CD4-positive, alpha-beta T cell treated with Interleukin-17A for 1 hour (primary cell): Measurements from ENCODE around the gene METTL17.
"Not testable (repeated sequence)": the region's sequence is repeated elsewhere in the genome, so short reads cannot be mapped to it uniquely, and the experiment has no call there.

Experiments used
- DNase-seq: peaks from one replicate; pipeline ENCODE4 v3.0.0-alpha.2; 2020

The METTL17 gene

DNA sequence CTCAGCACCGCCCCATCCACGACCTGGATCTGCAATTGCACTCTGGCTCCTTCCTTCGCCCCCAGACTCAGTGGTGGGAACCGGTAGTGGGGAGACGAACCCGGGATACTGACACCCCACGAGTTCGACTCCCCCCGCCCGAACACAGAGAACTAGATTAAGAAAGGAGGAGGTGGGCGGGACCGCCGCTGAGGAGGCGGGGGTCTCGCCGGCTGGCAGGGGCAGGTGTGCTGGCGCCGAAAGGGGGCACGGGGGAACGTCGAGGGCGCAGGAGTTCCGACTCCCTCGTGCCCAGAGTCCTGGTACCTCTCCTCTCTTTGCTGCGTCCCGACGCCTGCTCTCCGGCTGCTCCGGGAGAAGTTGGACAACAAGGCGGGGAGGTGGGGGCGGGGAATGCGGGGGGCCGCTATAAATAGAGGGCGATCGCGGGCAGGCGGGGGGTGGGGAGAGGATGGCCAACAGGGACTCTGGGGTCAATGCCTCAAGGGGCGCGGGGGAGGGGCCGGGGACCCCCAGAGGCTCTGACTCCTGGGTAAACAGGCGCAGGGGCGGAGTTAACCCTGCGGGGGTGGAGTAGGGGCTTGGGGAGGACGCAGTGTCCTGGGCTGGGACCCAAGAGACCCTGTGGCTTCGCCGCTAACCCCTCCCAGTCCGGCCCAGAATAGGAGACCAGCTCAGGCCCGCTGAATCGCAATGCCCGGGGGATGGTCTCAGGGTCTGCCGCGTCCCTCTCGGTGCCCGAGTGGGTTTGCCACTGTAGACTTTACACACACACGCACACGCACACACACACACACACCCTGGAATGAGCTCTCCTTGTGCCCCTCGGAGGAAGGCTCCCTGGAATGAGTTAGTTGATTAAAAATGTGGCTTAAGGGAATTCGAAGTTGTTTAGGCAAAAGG lies 35.8 kb downstream of the METTL17 start:
- no peak for DNase-seq

DNA sequence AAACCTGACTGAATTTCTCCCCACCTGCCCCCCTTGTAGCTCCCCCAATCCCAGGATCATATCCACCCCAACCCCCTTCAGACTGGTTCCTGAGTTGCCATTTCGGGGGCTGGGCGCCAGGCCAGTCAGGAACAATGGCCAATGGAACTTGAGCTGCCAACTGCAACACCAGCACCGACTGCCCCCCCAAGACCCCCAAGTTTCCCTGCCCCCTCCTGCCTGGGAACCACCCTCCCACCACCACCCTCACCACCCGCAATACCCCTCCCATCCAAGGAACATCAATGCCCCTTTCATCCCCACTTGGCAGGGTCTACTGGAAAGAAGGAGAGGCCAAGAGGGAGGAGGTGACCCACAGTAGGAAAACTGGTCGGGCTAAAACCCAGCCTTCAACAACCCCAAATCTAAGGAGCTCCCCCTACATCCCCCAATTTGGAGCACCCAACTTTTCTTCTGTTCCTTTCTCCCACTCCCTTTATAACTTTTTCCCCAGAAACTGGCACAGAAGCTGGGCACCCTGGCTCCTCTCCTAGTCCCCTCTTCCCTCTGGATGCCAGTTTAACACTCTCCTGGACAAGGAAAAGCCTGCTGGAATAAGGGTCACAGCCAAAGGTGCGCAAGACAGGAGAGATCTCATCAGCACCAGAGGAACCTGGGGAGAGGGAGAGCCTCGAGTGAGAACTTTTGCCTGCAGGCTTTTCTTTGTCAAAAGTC lies 36.7 kb downstream of the METTL17 start:
- DNase-seq: no peak

DNA sequence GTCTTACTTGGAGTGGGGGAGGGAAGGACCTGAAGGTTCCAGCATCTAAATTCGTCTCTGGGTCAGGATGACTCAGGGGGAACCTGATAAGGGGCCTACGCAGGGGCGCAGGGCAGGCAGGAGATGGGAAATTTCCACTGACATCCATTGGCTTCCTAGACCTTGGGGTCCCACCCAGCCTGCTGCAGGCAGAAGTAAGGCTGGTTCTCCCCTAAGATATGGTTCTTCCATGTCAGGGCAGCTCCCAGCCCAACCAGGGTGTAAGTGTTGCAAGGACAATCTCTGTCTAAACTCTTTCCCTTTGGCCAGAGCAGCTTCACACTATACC lies 37.2 kb downstream of the METTL17 start:
- DNase-seq: no peak

DNA sequence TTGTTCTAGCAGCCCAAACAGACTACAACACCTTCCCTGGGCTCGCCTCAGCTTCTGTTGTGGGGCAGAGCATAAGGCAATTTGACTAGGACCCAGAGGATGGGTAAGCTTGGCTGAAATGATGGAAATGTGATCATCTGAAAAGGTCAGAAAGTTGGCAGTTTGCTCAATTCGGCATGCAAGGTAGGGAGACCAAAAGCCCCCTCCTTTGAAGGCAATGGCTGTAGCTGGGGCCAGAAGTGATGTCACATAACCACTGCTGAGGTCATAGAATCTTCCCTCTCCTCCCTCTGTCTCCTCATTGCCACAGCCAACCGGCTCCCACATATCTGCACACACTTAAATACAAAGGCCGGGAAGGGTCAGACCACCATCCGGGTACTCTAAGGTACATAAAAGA lies 40.1 kb downstream of the METTL17 start, which contains the start of gene TPPP2:
TPPP2 (plus strand) TSS at position 301 of the 400 bp plus-strand sequence. CDS start 365 bp downstream, outside the sequence.
- DNase-seq: no peak

DNA sequence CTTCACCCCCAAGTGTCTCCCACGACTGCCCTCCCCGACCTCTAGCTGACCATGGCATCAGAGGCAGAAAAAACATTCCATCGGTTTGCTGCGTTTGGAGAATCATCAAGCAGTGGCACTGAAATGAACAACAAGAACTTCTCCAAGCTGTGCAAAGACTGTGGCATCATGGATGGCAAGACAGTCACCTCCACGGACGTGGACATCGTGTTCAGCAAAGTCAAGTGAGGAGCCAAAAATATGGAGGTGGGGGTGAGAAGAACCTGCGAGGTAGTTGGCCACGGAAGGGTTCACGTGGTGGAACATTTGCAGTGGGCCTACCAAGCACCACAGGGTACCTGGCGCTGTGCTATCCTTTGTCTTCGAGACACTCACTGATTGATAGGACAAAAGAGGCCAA lies 40.8 kb downstream of the METTL17 start:
- DNase-seq: no peak

DNA sequence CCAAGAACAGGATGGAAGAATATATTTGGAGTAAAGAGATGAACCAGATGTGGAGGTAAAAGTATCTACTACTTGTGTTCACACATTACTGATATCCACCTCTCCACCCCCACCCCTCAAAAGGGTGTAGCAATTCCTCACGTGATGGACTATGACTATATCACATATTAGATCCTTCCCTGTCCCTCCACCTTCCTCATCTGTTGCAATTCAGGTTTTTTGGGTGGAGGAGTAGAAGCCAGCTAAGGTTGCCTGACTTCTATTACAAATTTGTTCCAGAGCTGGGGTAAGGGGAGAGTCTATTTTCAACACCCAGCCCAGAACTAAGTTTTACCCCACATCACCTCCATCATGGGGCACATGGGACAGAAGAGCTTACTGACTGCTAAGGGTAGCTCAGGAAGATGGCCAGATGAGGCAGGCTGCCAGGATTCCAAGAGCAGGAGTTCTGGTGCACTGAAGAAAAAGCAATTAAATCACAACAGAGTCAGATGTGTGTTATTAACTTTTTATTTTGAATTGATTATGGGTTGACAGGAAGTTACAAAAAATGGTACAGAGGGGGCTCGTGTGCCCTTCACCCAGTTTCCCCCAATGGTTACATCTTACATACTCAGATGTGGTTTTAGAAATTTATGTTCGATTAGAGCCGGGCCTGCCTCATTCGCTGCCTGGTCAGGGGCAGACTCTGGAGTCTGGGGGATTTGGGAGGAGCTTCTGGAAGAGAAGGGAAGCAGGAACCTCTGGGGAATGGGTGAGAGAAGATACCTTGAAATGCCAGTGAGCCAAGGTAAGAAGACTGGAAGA lies 42.7 kb downstream of the METTL17 start:
- DNase-seq: no peak

DNA sequence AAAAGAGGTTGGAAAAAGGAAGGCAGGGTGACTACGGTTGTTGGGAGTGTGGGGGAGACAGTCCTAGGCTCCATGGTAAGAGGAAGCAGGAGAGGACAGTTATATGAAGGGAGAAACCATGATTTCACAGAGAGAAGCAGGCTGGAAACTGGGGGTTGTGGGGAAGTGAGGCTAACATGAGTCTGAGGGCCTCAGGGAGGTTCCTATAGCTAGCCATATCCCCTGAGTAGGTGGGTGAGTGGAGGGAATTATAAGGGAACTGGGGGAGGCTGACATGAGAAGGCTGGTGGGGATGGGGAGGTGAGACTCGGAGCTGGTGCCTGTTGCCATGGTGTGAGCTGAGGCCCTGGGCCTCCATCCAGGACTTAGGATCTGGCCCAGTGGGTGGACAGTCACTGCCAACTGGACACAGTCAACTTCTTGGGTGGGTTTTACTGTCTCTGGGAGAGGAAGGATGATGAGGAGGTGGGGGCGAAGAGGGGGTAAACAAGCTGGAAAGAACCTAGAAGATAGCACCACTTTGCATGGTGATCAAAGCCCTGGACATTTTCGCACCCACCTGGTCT lies 43.4 kb downstream of the METTL17 start:
- DNase-seq: no peak

DNA sequence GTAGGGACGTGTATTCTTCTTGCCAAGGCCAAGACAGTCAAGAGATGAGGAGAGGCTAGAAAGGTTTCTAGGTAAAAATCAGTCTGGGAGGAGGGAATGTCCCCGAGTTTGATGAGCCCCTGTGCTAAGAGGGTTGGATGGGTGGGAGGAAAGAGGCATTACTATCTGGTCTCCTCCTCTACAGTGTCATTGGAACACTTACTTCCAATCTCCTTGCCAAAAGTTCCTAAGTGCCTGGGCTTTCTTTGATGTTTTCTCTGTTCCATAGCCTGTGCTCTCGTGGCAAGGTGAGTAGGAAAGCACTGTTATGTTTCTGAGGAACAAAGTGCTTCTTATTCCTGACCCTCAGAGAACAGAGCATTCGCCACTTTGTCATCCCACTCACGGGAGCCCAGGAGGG lies 44.9 kb downstream of the METTL17 start, which contains the start of gene RNASE13:
RNASE13 (minus strand) TSS at position 101 of the 400 bp plus-strand sequence. CDS start 519 bp downstream, outside the sequence.
- DNase-seq: no peak

DNA sequence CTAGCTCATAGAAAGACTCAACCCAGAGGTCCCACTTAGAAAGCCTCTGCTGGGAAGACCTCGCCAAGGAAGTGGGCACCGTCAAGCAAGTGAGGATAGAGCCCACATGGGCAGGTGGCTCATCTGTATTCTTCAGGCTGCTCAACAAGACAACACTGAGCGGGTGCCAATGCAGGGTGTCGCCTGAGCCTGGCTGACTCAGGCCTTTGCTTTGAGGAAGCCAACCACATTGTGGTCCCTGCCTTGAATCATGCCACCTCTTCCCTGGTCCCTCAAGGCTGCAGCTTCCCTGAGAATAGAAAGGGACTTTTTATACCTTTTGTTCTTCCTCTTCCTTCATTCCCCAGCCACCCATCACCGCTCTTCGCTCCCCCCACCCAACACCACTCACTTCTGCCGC lies 47.0 kb downstream of the METTL17 start:
- no peak for DNase-seq

DNA sequence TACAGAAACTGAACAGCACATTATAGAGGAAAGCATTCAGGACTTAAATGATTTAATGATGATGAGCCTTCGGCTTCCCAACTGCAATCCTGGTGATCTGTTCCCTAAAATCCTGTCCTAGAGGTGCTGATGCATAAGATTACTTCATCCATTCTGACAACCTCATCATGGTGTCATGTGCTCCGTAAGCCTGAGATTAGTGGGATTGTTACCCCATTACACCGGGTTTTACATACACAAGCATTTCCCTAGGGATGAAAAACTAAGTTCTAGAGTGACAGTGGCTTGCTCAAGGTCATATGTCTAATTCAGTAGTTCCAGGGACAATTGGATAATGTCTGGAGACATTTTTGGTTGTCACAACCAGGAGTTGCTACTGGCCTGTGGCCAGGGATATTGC lies 47.4 kb downstream of the METTL17 start:
- DNase-seq: no peak

DNA sequence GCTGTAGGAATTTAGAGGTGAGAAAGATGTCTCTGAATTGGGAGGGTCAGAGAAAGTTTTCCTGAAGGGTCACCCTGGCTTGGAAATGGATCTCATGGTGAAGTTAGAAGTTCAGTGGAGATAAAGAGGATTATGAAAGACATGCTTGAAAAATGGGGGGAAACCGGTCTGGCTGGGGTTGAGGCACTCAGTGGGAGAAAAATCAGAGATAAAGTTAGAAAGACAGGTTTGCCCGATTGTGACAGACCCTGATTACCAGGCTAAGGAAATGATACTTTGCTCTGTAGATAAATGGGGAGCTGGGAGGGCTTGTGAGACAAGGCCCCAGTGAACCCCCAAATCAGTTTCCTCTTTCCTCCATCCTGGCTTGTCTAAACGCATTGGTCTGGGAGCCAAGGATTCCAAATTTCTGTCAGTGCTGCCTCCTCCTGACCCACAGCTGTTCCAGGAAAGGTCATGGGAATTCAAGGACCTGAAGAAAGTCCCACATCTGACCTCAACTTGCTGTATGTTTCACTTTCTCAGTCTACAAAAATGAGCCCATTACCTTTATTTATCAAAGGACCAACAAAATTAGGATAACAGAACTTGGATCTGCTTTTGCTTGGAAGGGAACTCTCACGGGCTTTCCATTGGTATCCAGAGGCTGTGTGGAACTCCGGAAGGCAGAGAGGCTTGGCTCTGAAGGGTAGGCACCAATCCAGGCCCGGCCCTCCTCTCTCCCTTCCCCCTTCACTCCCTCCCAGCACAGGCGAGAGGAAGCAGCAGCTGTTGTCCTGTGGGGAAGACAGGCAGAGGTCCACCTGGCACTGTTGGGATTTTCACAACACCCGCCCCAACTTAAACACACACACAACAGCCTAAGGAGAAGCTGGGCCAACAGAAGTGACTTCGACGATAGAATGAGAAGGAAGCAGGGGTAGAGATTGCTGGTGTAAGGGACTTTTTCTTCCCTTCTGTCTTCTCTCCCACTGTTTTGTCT lies 49.0 kb downstream of the METTL17 start:
- no peak for DNase-seq

DNA sequence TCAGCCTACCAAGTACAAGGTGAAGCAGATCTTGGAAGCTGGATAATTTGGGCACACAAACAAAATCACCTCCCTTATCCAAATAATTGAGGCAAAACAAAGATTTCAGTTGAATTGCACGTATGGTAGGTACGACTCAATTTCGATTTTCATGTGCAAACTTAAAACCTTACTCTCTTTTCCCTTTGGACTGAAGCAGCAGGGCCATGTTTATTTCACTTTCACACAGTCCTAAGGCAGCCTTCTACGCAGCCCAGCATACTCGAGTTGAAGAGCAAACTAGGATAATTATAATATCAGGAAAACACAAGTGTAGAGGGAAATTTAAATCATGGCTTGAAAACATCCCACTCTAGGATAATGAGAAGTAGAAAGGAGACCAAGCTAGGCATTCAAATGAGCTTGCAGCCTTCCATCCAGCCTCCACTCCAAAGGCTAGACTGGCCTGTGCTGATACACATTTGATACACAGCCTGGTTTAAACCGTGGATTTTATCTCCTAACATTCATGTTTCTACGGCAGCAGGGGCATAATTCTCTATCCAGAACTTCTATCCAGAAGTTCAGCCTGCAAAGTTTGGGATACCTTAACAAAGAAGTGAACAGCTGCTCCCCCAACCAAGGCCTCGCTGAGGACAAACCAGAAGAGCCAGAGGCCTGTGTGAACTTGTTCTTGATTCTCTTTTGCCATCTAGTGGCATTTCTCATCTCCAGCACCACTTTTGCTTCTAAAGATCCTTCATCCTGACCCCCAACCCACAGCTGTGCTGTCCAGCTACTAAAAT lies 50.0 kb downstream of the METTL17 start:
- peak; percentile 60 for DNase-seq

DNA sequence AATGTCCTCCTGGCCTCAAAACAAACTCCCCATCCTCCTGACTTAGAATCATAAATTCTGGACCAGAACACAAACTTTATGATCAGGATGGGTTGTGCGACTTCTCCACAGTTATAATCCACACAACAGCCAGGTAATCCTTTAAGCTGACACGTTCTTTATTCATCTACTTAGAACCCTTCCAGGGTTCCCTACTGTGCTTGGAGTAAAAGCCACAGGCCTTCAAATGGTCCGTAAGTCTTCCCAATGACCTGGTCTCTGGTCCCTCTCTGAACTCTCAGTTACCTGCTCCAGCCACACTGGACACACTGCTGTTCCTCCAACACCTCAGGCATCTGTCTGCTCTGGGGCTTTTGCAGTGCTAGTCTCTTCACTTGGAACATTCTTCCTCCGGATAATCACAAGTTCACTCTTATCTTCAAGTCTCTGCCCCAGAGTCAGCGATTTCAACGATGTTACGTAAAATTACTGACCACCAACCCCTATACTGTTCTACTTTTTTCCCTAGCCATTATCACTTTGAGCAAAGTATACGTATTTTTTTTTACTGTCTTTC lies 50.7 kb downstream of the METTL17 start:
- no peak for DNase-seq

DNA sequence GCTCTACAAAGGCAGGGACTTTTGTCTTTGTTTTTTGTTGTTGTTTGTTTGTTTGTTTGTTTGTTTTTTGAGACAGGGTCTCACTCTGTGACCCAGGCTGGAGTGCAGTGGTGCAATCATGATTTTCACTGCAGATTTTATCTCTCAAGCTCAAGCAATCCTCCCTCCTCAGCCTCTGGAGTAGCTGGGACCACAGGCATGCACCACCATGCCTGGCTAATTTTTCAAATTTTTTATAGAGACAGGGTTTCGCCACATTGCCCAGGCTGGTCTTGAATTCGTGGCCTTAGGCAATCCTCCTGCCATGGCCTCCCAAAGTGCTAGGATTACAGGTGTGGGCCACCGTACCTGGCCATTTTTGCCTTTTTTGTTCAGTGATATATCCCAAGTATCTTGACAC lies 51.2 kb downstream of the METTL17 start:
- DNase-seq: not testable (repeated sequence)

DNA sequence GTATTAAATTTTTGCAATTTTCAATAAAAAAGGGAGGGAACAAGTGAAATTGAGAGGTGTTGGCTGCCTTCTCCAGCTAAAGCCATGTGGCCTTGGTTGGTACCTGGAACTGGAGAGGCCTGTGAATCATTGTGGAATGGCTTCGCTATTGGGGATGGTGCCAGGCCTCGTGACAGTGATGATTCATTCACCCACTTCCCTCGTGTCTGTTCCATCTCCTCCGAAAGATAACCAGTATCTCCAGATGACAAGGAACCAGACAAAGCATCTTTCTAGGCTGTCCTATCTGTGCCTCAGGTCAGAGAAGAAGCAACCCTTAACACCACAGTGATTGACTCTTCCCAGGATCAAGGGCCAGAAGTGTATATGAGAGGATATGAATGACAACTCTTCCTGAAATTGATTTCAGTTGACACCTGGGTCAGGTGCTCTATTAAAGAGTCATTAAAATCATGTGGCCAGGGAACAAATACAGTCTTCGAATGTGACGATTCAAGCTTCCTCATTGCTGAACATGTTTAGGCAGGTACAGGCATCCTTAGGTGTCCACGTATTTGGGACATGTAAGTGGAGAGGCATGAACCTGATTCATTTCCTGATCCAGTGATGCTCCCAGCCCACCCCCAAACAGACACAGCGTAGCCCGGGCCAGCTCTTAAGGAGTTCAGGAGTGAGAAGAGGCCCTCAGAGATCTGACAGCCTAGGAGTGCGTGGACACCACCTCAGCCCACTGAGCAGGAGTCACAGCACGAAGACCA lies 52.1 kb downstream of the METTL17 start, which contains the start of gene RNASE7:
RNASE7 (plus strand) TSS at position 687 of the 758 bp plus-strand sequence. CDS start 631 bp downstream, outside the sequence.
- no peak for DNase-seq

DNA sequence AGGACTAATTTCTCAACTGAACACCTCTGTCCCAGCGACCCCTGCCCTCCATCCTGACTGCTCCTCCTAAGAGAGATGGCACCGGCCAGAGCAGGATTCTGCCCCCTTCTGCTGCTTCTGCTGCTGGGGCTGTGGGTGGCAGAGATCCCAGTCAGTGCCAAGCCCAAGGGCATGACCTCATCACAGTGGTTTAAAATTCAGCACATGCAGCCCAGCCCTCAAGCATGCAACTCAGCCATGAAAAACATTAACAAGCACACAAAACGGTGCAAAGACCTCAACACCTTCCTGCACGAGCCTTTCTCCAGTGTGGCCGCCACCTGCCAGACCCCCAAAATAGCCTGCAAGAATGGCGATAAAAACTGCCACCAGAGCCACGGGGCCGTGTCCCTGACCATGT lies 53.1 kb downstream of the METTL17 start:
- no peak for DNase-seq

DNA sequence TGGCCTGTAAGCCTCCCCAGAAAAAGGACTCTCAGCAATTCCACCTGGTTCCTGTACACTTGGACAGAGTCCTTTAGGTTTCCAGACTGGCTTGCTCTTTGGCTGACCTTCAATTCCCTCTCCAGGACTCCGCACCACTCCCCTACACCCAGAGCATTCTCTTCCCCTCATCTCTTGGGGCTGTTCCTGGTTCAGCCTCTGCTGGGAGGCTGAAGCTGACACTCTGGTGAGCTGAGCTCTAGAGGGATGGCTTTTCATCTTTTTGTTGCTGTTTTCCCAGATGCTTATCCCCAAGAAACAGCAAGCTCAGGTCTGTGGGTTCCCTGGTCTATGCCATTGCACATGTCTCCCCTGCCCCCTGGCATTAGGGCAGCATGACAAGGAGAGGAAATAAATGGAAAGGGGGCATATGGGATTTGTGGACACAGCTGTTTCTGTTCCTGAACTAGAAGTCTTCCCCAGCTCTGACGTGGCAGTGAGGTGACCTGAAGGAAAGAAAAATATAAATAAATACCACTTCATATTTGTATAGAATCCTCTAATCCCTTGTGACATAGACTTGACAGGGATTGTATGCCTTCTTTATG lies 53.7 kb downstream of the METTL17 start:
- no peak for DNase-seq

DNA sequence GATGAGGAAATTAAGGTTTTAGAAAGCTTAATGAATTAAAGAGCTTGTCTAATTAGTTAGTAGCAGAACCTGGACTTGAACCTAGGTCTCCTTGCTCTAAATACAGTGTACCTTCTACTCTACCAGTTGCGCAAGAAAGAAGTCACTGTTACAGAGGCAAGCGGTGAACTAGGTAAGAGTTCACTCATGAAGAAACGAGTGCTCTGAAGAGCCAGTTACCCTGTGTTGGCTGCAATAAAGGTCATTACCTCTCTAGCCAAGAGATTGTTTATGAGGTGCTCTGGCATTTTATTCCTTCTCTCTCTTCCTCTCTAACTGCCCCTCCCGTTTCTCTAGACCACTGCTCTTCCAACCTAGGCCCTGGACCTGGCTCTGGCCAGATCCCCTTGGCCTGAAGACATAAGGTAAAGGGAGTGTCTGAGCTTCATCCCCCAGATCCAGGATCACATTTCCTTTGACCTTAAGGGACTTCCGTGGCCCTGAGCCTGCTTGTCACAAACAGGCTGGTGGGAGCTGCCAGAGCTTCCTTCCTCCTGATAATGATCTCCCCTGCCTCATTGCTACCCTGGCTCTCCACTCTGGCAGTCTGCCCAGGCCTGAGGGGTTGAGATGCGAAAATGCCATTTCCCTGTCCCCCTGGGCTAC lies 54.3 kb downstream of the METTL17 start:
- DNase-seq: peak; percentile 42
